Neural cell (in vitro differentiated cells): ENCODE measurements around the gene BCL3. TPM values are rescaled to one million over a fixed set of nuclear protein-coding genes. Genes with fewer than 3 reads are reported as not detected.

Experiments used
- H2AFZ ChIP-seq: fragments of 200-600, 300-800 bp; sonication (generic), shearing (Covaris generic); 2 replicates; pipeline ENCODE4 v1.6.0; 2014; ENCODE audit warnings: low read depth, mild to moderate bottlenecking, antibody characterized with exemption, low read length, moderate library complexity
- H3F3A ChIP-seq: fragments of 200-600 bp; shearing (Covaris generic); 2 replicates; pipeline ENCODE4 v1.6.1; 2016; ENCODE audit warnings: mild to moderate bottlenecking, moderate library complexity, mixed read lengths, antibody characterized with exemption, low read length; ENCODE audit not compliant: insufficient read depth, poor library complexity, severe bottlenecking
- H3K27ac ChIP-seq: fragments of 200-600, 300-800 bp; sonication (generic), shearing (Covaris generic); 2 replicates; pipeline ENCODE4 v1.5.1; 2014; ENCODE audit warnings: mild to moderate bottlenecking, low read length, moderate library complexity
- H3K27me3 ChIP-seq: fragments of 300-800, 200-600 bp; sonication (generic), shearing (Covaris generic); 2 replicates; pipeline ENCODE4 v1.6.0; 2014; ENCODE audit warnings: mild to moderate bottlenecking, low read depth, low read length, moderate library complexity; ENCODE audit not compliant: insufficient read depth
- H3K36me3 ChIP-seq: fragments of 300-800, 200-600 bp; sonication (generic), shearing (Covaris generic); 2 replicates; pipeline ENCODE4 v1.5.1; 2014; ENCODE audit warnings: mild to moderate bottlenecking, antibody characterized with exemption, low read length, moderate library complexity; ENCODE audit not compliant: insufficient read depth
- H3K4me2 ChIP-seq: fragments of 300-800, 200-600 bp; sonication (generic), shearing (Covaris generic); 2 replicates; pipeline ENCODE4 v1.6.0; 2014; ENCODE audit warnings: mild to moderate bottlenecking, low read length
- H3K4me3 ChIP-seq: fragments of 300-800, 200-600 bp; sonication (generic), shearing (Covaris generic); 2 replicates; pipeline ENCODE4 v1.5.1; 2014; ENCODE audit warnings: mild to moderate bottlenecking, low read length, moderate library complexity
- H3K79me2 ChIP-seq: fragments of 200-600 bp; shearing (Covaris generic); replicated peaks from 2 replicates; pipeline ENCODE4 v1.6.0; 2014; ENCODE audit warnings: mild to moderate bottlenecking, low read length, moderate library complexity; ENCODE audit not compliant: insufficient read depth
- H3K9ac ChIP-seq: fragments of 300-800, 200-600 bp; sonication (generic), shearing (Covaris generic); 2 replicates; pipeline ENCODE4 v1.6.1; 2016; ENCODE audit warnings: mild to moderate bottlenecking, low read length, mixed read lengths
- H3K9me2 ChIP-seq: fragments of 200-600 bp; shearing (Covaris generic); 2 replicates; pipeline ENCODE4 v1.6.1; 2016; ENCODE audit warnings: mild to moderate bottlenecking, low read length, mixed read lengths; ENCODE audit not compliant: insufficient read depth
- H3K9me3 ChIP-seq: fragments of 200-600, 300-800 bp; sonication (generic), shearing (Covaris generic); 2 replicates; pipeline ENCODE4 v1.6.1; 2016; ENCODE audit warnings: mild to moderate bottlenecking, mixed run types, low read length, moderate library complexity, mixed read lengths
- H4K20me1 ChIP-seq: fragments of 200-600 bp; shearing (Covaris generic); 2 replicates; pipeline ENCODE4 v1.6.1; 2016; ENCODE audit warnings: mild to moderate bottlenecking, mixed run types; ENCODE audit not compliant: insufficient read depth
- EP300 ChIP-seq: fragments of 450-650 bp; conservative IDR thresholded peaks from 2 replicates; pipeline ENCODE4 v1.6.1; 2014; ENCODE audit warnings: antibody characterized with exemption, mild to moderate bottlenecking, moderate library complexity; ENCODE audit not compliant: poor library complexity, severe bottlenecking
- EZH2 ChIP-seq: fragments of 200-600, 300-800 bp; shearing (Covaris generic), sonication (generic); IDR thresholded peaks from 2 replicates; pipeline ENCODE4 v1.6.1; 2014; ENCODE audit warnings: antibody characterized with exemption, low read length, borderline replicate concordance, mild to moderate bottlenecking; ENCODE audit not compliant: insufficient read depth, poor library complexity, severe bottlenecking
- MXI1 ChIP-seq: fragments of 450-650 bp; conservative IDR thresholded peaks from 2 replicates; pipeline ENCODE4 v1.6.1; 2014; ENCODE audit warnings: antibody characterized with exemption, mild to moderate bottlenecking; ENCODE audit not compliant: poor library complexity, severe bottlenecking
- POLR2AphosphoS5 ChIP-seq: IDR thresholded peaks from 2 replicates; pipeline ENCODE4 v1.6.1; 2012
- RAD21 ChIP-seq: fragments of 450-650 bp; conservative IDR thresholded peaks from 2 replicates; pipeline ENCODE4 v1.6.1; 2014; ENCODE audit warnings: antibody characterized with exemption, mild to moderate bottlenecking, moderate library complexity
- SMC3 ChIP-seq: fragments of 450-650 bp; conservative IDR thresholded peaks from 2 replicates; pipeline ENCODE4 v1.6.1; 2014; ENCODE audit warnings: antibody characterized with exemption, mild to moderate bottlenecking, moderate library complexity; ENCODE audit not compliant: poor library complexity
- TAF1 ChIP-seq: IDR thresholded peaks from 2 replicates; pipeline ENCODE4 v1.6.1; 2012; ENCODE audit warnings: low read depth
- polyA plus RNA-seq: library from polyadenylated mRNA; depleted of rRNA; stranded (reverse); fragments of >200 nt; gene quantifications from 2 replicates; pipeline ENCODE4 v1.2.3, GENCODE V29; 2014
- TF ChIP-seq, protein P1 (sequence below): fragments of 450-650 bp; IDR thresholded peaks from 2 replicates; pipeline ENCODE4 v1.5.1; 2014; ENCODE audit warnings: antibody characterized with exemption, mild to moderate bottlenecking, moderate library complexity; ENCODE audit not compliant: poor library complexity, severe bottlenecking
- TF ChIP-seq, protein P2 (sequence below): IDR thresholded peaks from 2 replicates; pipeline ENCODE4 v1.6.1; 2012; ENCODE audit warnings: borderline replicate concordance

The BCL3 gene
- polyA plus RNA-seq, 1 donor from 2014 or later: 0.48 TPM

DNA sequence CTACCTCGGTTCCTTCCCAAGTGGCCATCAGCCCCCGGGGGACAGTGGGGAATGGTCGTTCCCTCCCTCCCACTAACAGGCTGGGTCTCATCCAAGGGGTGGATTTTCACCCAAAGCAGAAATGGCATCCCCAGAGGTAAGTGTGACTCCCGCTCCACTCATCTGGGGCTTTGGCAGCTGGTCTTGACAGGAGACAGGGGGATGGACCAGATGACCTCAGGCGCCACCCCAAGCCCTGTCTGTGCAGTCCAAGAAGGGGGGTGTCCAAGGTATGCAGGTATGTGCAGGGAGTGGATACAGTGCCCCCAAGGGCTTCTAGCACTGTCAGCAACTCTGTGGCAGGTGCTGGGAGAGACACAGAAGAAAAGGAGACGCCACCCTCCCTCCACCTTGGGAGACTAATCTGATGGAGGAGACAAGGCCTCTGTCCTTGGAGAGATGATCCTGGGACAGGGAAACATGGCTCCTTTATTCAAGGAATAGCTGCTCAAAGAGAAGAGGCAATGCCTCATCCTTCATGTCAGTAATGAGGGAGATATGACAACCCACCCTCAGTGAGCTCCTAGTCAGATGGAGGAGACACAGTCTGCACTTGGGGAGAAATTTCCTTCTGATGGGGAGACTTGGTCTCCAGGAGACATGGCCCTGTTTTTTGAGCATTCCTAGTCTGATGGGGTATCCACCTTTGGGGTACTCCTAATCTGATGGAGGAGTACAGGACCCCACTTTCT lies 41.8 kb upstream of the BCL3 start:
- Histone ChIP-seq H3K4me3 (no peak overlapping the region), H3F3A (no peaks in the 10 kb centered on the region), H3K36me3 (no peaks in the 10 kb centered on the region), H3K79me2 (no peaks in the 10 kb centered on the region), H3K9ac (no peak overlapping the region), H3K27me3 (no peaks in the 10 kb centered on the region), H3K4me2 (no peak overlapping the region), H3K27ac (no peak overlapping the region), H3K9me2 (no peaks in the 10 kb centered on the region), H4K20me1 (no peaks in the 10 kb centered on the region), H2AFZ (no peak overlapping the region), H3K9me3 (no peaks in the 10 kb centered on the region)
- TF ChIP-seq TAF1: no peak

DNA sequence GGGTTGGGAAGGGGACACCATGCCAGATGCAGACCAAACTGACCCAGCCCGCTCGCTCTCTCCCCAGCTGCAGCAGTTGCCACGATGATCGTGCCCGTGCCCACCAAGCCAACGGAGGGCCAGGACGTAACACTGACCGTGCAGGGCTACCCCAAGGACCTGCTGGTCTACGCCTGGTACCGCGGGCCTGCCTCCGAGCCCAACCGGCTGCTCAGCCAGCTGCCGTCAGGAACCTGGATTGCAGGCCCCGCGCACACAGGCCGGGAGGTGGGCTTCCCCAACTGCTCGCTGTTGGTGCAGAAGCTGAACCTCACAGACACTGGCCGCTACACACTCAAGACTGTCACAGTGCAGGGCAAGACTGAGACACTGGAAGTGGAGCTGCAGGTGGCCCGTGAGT lies 40.7 kb upstream of the BCL3 start:
- H3K27ac ChIP-seq: no peak overlapping the region
- no peaks in the 10 kb centered on the region for H3F3A ChIP-seq
- TF ChIP-seq, protein P1, sequence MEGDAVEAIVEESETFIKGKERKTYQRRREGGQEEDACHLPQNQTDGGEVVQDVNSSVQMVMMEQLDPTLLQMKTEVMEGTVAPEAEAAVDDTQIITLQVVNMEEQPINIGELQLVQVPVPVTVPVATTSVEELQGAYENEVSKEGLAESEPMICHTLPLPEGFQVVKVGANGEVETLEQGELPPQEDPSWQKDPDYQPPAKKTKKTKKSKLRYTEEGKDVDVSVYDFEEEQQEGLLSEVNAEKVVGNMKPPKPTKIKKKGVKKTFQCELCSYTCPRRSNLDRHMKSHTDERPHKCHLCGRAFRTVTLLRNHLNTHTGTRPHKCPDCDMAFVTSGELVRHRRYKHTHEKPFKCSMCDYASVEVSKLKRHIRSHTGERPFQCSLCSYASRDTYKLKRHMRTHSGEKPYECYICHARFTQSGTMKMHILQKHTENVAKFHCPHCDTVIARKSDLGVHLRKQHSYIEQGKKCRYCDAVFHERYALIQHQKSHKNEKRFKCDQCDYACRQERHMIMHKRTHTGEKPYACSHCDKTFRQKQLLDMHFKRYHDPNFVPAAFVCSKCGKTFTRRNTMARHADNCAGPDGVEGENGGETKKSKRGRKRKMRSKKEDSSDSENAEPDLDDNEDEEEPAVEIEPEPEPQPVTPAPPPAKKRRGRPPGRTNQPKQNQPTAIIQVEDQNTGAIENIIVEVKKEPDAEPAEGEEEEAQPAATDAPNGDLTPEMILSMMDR: no peak
- no peak for TF ChIP-seq POLR2AphosphoS5
- no peak for TF ChIP-seq MXI1
- TF ChIP-seq SMC3: no peak
- no peak for TF ChIP-seq RAD21
- TF ChIP-seq EZH2: no peak
- TF ChIP-seq EP300: no peak
- TF ChIP-seq TAF1: no peak
- TF ChIP-seq, protein P2, sequence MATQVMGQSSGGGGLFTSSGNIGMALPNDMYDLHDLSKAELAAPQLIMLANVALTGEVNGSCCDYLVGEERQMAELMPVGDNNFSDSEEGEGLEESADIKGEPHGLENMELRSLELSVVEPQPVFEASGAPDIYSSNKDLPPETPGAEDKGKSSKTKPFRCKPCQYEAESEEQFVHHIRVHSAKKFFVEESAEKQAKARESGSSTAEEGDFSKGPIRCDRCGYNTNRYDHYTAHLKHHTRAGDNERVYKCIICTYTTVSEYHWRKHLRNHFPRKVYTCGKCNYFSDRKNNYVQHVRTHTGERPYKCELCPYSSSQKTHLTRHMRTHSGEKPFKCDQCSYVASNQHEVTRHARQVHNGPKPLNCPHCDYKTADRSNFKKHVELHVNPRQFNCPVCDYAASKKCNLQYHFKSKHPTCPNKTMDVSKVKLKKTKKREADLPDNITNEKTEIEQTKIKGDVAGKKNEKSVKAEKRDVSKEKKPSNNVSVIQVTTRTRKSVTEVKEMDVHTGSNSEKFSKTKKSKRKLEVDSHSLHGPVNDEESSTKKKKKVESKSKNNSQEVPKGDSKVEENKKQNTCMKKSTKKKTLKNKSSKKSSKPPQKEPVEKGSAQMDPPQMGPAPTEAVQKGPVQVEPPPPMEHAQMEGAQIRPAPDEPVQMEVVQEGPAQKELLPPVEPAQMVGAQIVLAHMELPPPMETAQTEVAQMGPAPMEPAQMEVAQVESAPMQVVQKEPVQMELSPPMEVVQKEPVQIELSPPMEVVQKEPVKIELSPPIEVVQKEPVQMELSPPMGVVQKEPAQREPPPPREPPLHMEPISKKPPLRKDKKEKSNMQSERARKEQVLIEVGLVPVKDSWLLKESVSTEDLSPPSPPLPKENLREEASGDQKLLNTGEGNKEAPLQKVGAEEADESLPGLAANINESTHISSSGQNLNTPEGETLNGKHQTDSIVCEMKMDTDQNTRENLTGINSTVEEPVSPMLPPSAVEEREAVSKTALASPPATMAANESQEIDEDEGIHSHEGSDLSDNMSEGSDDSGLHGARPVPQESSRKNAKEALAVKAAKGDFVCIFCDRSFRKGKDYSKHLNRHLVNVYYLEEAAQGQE: no peak
- H3K79me2 ChIP-seq: no peaks in the 10 kb centered on the region
- H3K9me2 ChIP-seq: no peaks in the 10 kb centered on the region
- H3K4me2 ChIP-seq: no peak overlapping the region
- H3K4me3 ChIP-seq: no peak overlapping the region
- H3K9ac ChIP-seq: no peak overlapping the region
- H3K36me3 ChIP-seq: no peaks in the 10 kb centered on the region
- no peaks in the 10 kb centered on the region for H4K20me1 ChIP-seq
- H3K9me3 ChIP-seq: no peaks in the 10 kb centered on the region
- H3K27me3 ChIP-seq: no peaks in the 10 kb centered on the region
- no peak overlapping the region for H2AFZ ChIP-seq
